HEK293T (cell line): Measurements from ENCODE around the gene RCC2.

Experiments used
- BHLHE40 ChIP-seq: fragments of 450-650 bp; IDR thresholded peaks from 2 replicates; pipeline ENCODE4 v1.6.1; 2016; ENCODE audit warnings: mild to moderate bottlenecking, moderate library complexity, borderline replicate concordance
- ELF4 ChIP-seq: fragments of 450-650 bp; IDR thresholded peaks from 2 replicates; pipeline ENCODE4 v1.6.1; 2017; ENCODE audit warnings: antibody characterized with exemption
- FOXA1 ChIP-seq: fragments of 450-650 bp; IDR thresholded peaks from 2 replicates; pipeline ENCODE4 v1.6.1; 2016; ENCODE audit warnings: mild to moderate bottlenecking
- FOXK2 ChIP-seq: fragments of 450-650 bp; IDR thresholded peaks from 2 replicates; pipeline ENCODE4 v1.6.1; 2016; ENCODE audit warnings: mild to moderate bottlenecking
- FOXM1 ChIP-seq: fragments of 450-650 bp; IDR thresholded peaks from 2 replicates; pipeline ENCODE4 v1.6.1; 2017; ENCODE audit warnings: mild to moderate bottlenecking, borderline replicate concordance
- HDGF ChIP-seq: fragments of 450-650 bp; IDR thresholded peaks from 2 replicates; pipeline ENCODE4 v1.6.1; 2017; ENCODE audit warnings: antibody characterized with exemption, borderline replicate concordance
- L3MBTL2 ChIP-seq: fragments of 450-650 bp; conservative IDR thresholded peaks from 2 replicates; pipeline ENCODE4 v1.6.1; 2016; ENCODE audit warnings: mild to moderate bottlenecking
- NFRKB ChIP-seq: fragments of 450-650 bp; IDR thresholded peaks from 2 replicates; pipeline ENCODE4 v1.6.1; 2016; ENCODE audit warnings: mild to moderate bottlenecking, moderate library complexity
- SUZ12 ChIP-seq: fragments of 450-650 bp; IDR thresholded peaks from 2 replicates; pipeline ENCODE4 v1.6.1; 2016; ENCODE audit warnings: mild to moderate bottlenecking
- TARDBP ChIP-seq: fragments of 450-650 bp; IDR thresholded peaks from 2 replicates; pipeline ENCODE4 v1.6.1; 2016
- TF ChIP-seq, protein P1 (sequence below): fragments of 450-650 bp; IDR thresholded peaks from 2 replicates; pipeline ENCODE4 v1.6.1; 2016

DNA sequence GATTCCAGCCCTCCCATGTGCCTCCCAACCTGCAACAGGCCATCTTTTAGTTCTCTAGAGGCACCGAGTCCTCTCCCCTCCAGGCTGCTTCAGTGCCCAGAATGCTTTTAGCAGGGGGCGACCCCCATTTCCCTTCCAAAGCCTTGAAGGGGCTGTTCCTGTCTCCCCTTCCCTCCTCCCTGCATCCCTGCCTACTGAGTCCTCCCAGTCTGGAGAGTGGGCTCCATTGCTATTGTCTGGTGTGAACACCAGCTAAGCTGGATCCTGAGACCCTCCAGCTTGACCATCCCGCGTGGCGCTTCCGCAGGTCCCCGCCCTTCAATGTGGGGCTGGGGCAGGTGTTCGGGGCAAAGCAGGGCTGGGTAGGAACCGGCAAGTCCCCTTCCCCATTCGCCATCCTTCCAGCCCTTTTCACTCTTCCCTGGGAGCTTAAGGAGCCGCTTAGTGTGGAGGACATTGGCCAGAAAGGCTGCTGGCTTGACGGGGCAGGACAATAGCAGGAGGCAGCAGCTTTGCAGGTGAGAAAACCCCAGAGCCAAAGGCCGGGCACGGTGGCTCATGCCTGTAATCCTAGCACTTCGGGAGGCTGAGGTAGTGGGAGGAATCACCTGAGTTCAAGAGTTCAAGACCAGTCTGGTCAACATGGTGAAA is 35.3 kb downstream of the RCC2 start:
- no peak for TF ChIP-seq NFRKB
- no peak for TF ChIP-seq FOXA1
- TF ChIP-seq BHLHE40 = no peak
- no peak for TF ChIP-seq FOXK2
- TF ChIP-seq SUZ12 = no peak
- no peak for TF ChIP-seq TARDBP
- no peak for TF ChIP-seq ELF4
- TF ChIP-seq L3MBTL2 = no peak
- no peak for TF ChIP-seq HDGF
- no peak for TF ChIP-seq FOXM1
- TF ChIP-seq, protein P1, sequence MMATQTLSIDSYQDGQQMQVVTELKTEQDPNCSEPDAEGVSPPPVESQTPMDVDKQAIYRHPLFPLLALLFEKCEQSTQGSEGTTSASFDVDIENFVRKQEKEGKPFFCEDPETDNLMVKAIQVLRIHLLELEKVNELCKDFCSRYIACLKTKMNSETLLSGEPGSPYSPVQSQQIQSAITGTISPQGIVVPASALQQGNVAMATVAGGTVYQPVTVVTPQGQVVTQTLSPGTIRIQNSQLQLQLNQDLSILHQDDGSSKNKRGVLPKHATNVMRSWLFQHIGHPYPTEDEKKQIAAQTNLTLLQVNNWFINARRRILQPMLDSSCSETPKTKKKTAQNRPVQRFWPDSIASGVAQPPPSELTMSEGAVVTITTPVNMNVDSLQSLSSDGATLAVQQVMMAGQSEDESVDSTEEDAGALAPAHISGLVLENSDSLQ = no peak
